ENCODE data around the gene AQP6.

- no peak for TF ChIP-seq POLR2A (IDR thresholded peaks at IDR 0.05; ENCODE audit: low read depth, low read length)
- TF ChIP-seq CTCF (IDR thresholded peaks at IDR 0.05; ENCODE audit: extremely low read depth in 1 of 2, insufficient read depth in 1 of 2, low read depth in 1 of 2, low read length in 2 of 2) = no peak
- TF ChIP-seq MYC (IDR thresholded peaks at IDR 0.05; ENCODE audit: low read depth, low read length) = no peak
- TF ChIP-seq MAX (IDR thresholded peaks at IDR 0.05; ENCODE audit: insufficient read depth, insufficient read length) = no peak
Observed at GRCh38 chr12:49923880-49924556, 48.7 kb upstream of the AQP6 start.

Measured in endothelial cell of umbilical vein (primary cell).